ENCODE measurements around the gene NPR3. TPM values are rescaled to one million over a fixed set of nuclear protein-coding genes. Genes with fewer than 3 reads are reported as not detected.

Gene NPR3
- total and polyA plus RNA-seq, 2 experiments from 2014 or later = 0.07 to 0.15 TPM

DNA sequence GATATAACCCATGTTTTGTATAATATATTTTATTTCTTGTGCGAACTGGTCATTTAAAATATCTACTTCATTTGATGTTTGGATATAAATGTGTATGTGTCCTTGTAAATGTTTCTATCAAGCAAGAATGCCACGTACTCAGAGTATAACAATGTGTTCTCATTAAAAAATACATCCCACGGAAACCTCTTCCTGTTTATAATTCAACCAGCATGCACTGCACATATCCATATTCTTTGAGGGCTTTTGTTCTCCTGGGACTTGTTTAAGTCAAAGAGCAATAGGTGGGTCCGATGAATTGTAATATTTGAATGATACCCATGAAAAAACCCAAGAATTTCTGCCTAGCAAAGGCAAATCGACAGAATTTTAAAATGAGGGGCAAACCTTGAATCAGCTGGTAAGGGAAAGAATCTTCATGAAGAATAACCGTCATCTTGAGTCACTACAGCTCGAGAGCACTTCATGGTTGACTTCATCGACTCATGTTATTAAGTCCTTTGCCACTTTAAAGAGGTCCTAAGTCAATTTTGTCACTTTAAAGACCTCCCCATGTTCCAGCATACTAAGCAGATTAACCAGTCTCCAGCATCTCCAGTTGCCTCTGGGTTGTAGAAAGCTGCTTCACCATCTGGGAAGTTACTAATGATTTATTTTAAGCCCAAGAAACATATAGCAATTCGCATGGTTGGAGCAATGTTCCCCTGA, 80.6 kb downstream of the NPR3 start:
- no peak overlapping the region for H3K4me3 ChIP-seq
- no peaks in the 10 kb centered on the region for H3K79me2 ChIP-seq (replicated peaks; ENCODE audit: insufficient read depth)
- no peak overlapping the region for H3K4me3 Mint-ChIP-seq
- no peaks in the 10 kb centered on the region for H4K20me1 ChIP-seq (replicated peaks; ENCODE audit: insufficient read depth)
- no peak overlapping the region for H3K27ac ChIP-seq (ENCODE audit: low read depth)
- H3F3A ChIP-seq (replicated peaks; ENCODE audit: low read depth) = no peaks in the 10 kb centered on the region
- no peak overlapping the region for H3K27ac Mint-ChIP-seq
- no peak overlapping the region for H3K4me2 ChIP-seq
- H3K36me3 Mint-ChIP-seq (ENCODE audit: low read depth) = no peaks in the 10 kb centered on the region
- ATAC-seq = no peak
- H3K9me3 Mint-ChIP-seq = no peaks in the 10 kb centered on the region
- no peaks in the 10 kb centered on the region for H3K27me3 ChIP-seq (ENCODE audit: insufficient read depth)
- 0 out of 2 replicates have a peak, but pooled peaks cover 3% of the 10 kb centered on the region for H3K9me2 ChIP-seq (ENCODE audit: insufficient read depth)
- H3K4me1 ChIP-seq (ENCODE audit: insufficient read depth) = peaks cover 23% of the 10 kb centered on the region
- TF ChIP-seq CTCF (conservative IDR thresholded peaks at IDR 0.05; ENCODE audit: low read depth in 2 of 2) (no peak), NANOG (IDR thresholded peaks at IDR 0.05; ENCODE audit: borderline replicate concordance) (no peak), ETS1 (IDR thresholded peaks at IDR 0.05) (no peak), ZNF114 (CRISPR knock-in tag; IDR thresholded peaks at IDR 0.05) (no peak), EZH2phosphoT487 (IDR thresholded peaks at IDR 0.05; ENCODE audit: unreplicated experiment) (no peak), POLR2AphosphoS5 (IDR thresholded peaks at IDR 0.05; ENCODE audit: low read depth) (no peak), CREB1 (CRISPR knock-in tag; IDR thresholded peaks at IDR 0.05; ENCODE audit: low read depth) (no peak), ZNF331 (CRISPR knock-in tag; IDR thresholded peaks at IDR 0.05; ENCODE audit: low read depth) (no peak), EZH2 (IDR thresholded peaks at IDR 0.05; ENCODE audit: low read depth, unreplicated experiment) (no peak), STAT1 (IDR thresholded peaks at IDR 0.05; ENCODE audit: unreplicated experiment) (no peak)
- TF ChIP-seq, protein P1, sequence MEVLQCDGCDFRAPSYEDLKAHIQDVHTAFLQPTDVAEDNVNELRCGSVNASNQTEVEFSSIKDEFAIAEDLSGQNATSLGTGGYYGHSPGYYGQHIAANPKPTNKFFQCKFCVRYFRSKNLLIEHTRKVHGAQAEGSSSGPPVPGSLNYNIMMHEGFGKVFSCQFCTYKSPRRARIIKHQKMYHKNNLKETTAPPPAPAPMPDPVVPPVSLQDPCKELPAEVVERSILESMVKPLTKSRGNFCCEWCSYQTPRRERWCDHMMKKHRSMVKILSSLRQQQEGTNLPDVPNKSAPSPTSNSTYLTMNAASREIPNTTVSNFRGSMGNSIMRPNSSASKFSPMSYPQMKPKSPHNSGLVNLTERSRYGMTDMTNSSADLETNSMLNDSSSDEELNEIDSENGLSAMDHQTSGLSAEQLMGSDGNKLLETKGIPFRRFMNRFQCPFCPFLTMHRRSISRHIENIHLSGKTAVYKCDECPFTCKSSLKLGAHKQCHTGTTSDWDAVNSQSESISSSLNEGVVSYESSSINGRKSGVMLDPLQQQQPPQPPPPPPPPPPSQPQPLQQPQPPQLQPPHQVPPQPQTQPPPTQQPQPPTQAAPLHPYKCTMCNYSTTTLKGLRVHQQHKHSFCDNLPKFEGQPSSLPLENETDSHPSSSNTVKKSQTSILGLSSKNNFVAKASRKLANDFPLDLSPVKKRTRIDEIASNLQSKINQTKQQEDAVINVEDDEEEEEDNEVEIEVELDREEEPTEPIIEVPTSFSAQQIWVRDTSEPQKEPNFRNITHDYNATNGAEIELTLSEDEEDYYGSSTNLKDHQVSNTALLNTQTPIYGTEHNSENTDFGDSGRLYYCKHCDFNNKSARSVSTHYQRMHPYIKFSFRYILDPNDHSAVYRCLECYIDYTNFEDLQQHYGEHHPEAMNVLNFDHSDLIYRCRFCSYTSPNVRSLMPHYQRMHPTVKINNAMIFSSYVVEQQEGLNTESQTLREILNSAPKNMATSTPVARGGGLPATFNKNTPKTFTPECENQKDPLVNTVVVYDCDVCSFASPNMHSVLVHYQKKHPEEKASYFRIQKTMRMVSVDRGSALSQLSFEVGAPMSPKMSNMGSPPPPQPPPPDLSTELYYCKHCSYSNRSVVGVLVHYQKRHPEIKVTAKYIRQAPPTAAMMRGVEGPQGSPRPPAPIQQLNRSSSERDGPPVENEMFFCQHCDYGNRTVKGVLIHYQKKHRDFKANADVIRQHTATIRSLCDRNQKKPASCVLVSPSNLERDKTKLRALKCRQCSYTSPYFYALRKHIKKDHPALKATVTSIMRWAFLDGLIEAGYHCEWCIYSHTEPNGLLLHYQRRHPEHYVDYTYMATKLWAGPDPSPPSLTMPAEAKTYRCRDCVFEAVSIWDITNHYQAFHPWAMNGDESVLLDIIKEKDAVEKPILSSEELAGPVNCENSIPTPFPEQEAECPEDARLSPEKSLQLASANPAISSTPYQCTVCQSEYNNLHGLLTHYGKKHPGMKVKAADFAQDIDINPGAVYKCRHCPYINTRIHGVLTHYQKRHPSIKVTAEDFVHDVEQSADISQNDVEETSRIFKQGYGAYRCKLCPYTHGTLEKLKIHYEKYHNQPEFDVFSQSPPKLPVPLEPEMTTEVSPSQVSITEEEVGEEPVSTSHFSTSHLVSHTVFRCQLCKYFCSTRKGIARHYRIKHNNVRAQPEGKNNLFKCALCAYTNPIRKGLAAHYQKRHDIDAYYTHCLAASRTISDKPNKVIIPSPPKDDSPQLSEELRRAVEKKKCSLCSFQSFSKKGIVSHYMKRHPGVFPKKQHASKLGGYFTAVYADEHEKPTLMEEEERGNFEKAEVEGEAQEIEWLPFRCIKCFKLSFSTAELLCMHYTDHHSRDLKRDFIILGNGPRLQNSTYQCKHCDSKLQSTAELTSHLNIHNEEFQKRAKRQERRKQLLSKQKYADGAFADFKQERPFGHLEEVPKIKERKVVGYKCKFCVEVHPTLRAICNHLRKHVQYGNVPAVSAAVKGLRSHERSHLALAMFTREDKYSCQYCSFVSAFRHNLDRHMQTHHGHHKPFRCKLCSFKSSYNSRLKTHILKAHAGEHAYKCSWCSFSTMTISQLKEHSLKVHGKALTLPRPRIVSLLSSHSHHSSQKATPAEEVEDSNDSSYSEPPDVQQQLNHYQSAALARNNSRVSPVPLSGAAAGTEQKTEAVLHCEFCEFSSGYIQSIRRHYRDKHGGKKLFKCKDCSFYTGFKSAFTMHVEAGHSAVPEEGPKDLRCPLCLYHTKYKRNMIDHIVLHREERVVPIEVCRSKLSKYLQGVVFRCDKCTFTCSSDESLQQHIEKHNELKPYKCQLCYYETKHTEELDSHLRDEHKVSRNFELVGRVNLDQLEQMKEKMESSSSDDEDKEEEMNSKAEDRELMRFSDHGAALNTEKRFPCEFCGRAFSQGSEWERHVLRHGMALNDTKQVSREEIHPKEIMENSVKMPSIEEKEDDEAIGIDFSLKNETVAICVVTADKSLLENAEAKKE (CRISPR knock-in tag; IDR thresholded peaks at IDR 0.05) = no peak
- TF ChIP-seq, protein P2, sequence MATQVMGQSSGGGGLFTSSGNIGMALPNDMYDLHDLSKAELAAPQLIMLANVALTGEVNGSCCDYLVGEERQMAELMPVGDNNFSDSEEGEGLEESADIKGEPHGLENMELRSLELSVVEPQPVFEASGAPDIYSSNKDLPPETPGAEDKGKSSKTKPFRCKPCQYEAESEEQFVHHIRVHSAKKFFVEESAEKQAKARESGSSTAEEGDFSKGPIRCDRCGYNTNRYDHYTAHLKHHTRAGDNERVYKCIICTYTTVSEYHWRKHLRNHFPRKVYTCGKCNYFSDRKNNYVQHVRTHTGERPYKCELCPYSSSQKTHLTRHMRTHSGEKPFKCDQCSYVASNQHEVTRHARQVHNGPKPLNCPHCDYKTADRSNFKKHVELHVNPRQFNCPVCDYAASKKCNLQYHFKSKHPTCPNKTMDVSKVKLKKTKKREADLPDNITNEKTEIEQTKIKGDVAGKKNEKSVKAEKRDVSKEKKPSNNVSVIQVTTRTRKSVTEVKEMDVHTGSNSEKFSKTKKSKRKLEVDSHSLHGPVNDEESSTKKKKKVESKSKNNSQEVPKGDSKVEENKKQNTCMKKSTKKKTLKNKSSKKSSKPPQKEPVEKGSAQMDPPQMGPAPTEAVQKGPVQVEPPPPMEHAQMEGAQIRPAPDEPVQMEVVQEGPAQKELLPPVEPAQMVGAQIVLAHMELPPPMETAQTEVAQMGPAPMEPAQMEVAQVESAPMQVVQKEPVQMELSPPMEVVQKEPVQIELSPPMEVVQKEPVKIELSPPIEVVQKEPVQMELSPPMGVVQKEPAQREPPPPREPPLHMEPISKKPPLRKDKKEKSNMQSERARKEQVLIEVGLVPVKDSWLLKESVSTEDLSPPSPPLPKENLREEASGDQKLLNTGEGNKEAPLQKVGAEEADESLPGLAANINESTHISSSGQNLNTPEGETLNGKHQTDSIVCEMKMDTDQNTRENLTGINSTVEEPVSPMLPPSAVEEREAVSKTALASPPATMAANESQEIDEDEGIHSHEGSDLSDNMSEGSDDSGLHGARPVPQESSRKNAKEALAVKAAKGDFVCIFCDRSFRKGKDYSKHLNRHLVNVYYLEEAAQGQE (IDR thresholded peaks at IDR 0.05; ENCODE audit: unreplicated experiment) = no peak
- no peak overlapping the region for H2AFZ ChIP-seq
- H3K36me3 ChIP-seq (ENCODE audit: insufficient read depth) = no peaks in the 10 kb centered on the region
- H3K27me3 Mint-ChIP-seq (ENCODE audit: insufficient read depth, low read depth, poor library complexity) = peaks cover 2% of the 10 kb centered on the region
- DNase-seq (ENCODE audit: low spot score) = no peak
- peaks cover 15% of the 10 kb centered on the region for H3K4me1 Mint-ChIP-seq

Data from GM23338 (cell line).